Activated effector memory CD4-positive, alpha-beta T cell treated with Interleukin-2 at 50 U/mL for 16 hours (primary cell): ENCODE measurements around the gene GNG10.
A peak's percentile ranks its signal among the peaks of the same experiment; 100 is the strongest.
"Not testable (repeated sequence)": the region's sequence is repeated elsewhere in the genome, so short reads cannot be mapped to it uniquely, and the experiment has no call there.

Source experiments
- DNase-seq: peaks from one replicate; pipeline ENCODE4 v3.0.0-alpha.2; 2020

Gene GNG10

GRCh38 chr9:111661150-111661801, at the start of gene GNG10:
GNG10 (plus strand) TSS chr9:111661605; CDS start chr9:111661635, 30 bp downstream.
- DNase-seq, result peak; percentile 64

GRCh38 chr9:111613436-111614040, 47.9 kb upstream of the GNG10 start:
- DNase-seq, result no peak

GRCh38 chr9:111615928-111616327, 45.5 kb upstream of the GNG10 start:
- DNase-seq, result no peak

GRCh38 chr9:111617349-111617748, 44.1 kb upstream of the GNG10 start:
- DNase-seq, result not testable (repeated sequence)

- DNase-seq, result no peak
These were observed 39.4 kb upstream of the GNG10 start for GRCh38 chr9:111621895-111622480.

- no peak for DNase-seq
These were observed 38.8 kb upstream of the GNG10 start for GRCh38 chr9:111622626-111623025.

GRCh38 chr9:111627260-111627963, 34.0 kb upstream of the GNG10 start:
- DNase-seq, result no peak

GRCh38 chr9:111628411-111628810, 33.0 kb upstream of the GNG10 start:
- no peak for DNase-seq

GRCh38 chr9:111630182-111630963, 31.0 kb upstream of the GNG10 start:
- no peak for DNase-seq

GRCh38 chr9:111630964-111631213, 30.5 kb upstream of the GNG10 start:
- DNase-seq, result no peak

- peak; percentile 93 for DNase-seq
These were observed 30.0 kb upstream of the GNG10 start, which contains the start of gene DNAJC25 for GRCh38 chr9:111631214-111631971. DNAJC25 (plus strand) TSS chr9:111631334; CDS start chr9:111631408, 74 bp downstream.

- DNase-seq, result no peak
These were observed 29.3 kb upstream of the GNG10 start for GRCh38 chr9:111632060-111632459.

- no peak for DNase-seq
These were observed 28.6 kb upstream of the GNG10 start for GRCh38 chr9:111632695-111633388.

- no peak for DNase-seq
These were observed 28.0 kb upstream of the GNG10 start for GRCh38 chr9:111633389-111633736.

GRCh38 chr9:111634860-111635259, 26.5 kb upstream of the GNG10 start:
- DNase-seq, result no peak

- DNase-seq, result no peak
These were observed 23.9 kb upstream of the GNG10 start for GRCh38 chr9:111637421-111637950.

GRCh38 chr9:111644195-111644772, 17.1 kb upstream of the GNG10 start:
- DNase-seq, result no peak

GRCh38 chr9:111645806-111646205, 15.6 kb upstream of the GNG10 start:
- DNase-seq, result no peak

- no peak for DNase-seq
These were observed 15.0 kb upstream of the GNG10 start for GRCh38 chr9:111646417-111646816.

- no peak for DNase-seq
These were observed 13.3 kb upstream of the GNG10 start for GRCh38 chr9:111648066-111648465.

GRCh38 chr9:111649016-111649415, 12.4 kb upstream of the GNG10 start:
- DNase-seq, result no peak
